Measurements from ENCODE around the gene NPNT. TPM values are rescaled to one million over a fixed set of nuclear protein-coding genes. Genes with fewer than 3 reads are reported as not detected.

The NPNT gene
- total RNA-seq, 2 experiments from 2014 or later: not detected

- H3K4me3 Mint-ChIP-seq: no peak overlapping the region
- intact Hi-C loops (cut with micrococcal nuclease): no loop called here
- ATAC-seq: no peak
- H3K9me3 Mint-ChIP-seq: no peaks in the 10 kb centered on the region
- no peaks in the 10 kb centered on the region for H3K27me3 Mint-ChIP-seq
- DNase-seq: no peak
- H3K36me3 Mint-ChIP-seq (ENCODE audit: low read depth): no peaks in the 10 kb centered on the region
- no peaks in the 10 kb centered on the region for H3K4me1 Mint-ChIP-seq (ENCODE audit: low read depth)
- no peak overlapping the region for H3K27ac Mint-ChIP-seq
- ChIA-PET POLR2A (no interaction called here), CTCF (no interaction called here)
- TF ChIP-seq CTCF (IDR thresholded peaks at IDR 0.05): no peak
Measured at GRCh38 chr4:106019771-106020170, 124.5 kb downstream of the NPNT start.

Other genes with a start within 250 kb of the NPNT start
- gene INTS12, start 186.8 kb upstream of the NPNT start, total RNA-seq: 10 to 100 TPM; 21.6 to 24.1 TPM
- 10 to 100 TPM; 16.2 to 17.5 TPM for gene GSTCD, start 186.7 kb upstream of the NPNT start, total RNA-seq

Data from activated CD8-positive, alpha-beta T cell treated with anti-CD3 and anti-CD28 coated beads for 36 hours (primary cell).